ENCODE results near the gene FANCB.

FANCB gene

DNA sequence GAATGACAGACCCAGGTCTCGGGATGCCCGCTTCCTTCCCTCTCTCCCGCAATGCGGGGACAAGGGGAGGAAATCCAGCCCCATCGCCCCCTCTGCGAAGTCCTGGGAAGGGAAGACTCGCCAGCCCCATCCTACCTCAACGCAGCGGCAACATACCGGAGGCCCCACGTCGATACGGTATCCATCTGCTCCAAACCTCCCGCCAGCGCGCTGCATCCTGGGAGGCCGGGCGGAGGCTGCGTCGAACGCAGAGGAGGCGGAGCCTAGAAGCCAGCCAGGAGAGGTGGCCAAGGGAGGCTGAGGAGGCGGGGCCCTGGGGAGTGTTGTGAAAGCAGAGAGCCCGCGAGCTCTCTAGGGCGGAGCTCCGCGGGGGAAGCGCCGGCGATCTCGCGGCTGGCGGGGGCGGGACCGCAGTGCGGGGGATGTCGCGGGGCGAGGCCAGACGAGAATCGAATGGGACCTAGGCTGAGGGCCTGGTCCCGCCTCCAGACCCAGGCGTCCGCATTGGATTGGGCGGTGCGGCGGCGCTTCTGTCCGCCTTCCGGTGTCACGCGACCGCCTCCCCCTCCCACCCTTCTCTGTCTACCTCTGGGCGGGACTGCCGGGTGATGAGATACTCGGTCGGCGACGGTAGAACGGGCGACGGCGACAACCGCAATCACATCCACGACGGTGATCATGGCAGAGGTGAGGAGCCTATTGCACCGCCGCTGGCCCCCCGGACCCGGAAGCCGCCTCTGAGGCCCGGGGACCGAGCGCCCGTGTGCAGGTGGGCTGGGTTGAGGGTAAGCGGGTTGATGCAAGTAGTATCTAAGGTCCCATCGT, at the start of gene FANCB, which contains the start of gene MOSPD2:
Gene FANCB, minus strand, starts transcription at position 219 of the 825 bp plus-strand sequence. CDS start 7,559 bp downstream, outside the sequence.
Gene MOSPD2, plus strand, starts transcription at position 571 of the 825 bp plus-strand sequence. Its CDS starts 108 bp downstream, at position 679.
- DNase-seq (ENCODE audit: low spot score) = peak; percentile 90

DNA sequence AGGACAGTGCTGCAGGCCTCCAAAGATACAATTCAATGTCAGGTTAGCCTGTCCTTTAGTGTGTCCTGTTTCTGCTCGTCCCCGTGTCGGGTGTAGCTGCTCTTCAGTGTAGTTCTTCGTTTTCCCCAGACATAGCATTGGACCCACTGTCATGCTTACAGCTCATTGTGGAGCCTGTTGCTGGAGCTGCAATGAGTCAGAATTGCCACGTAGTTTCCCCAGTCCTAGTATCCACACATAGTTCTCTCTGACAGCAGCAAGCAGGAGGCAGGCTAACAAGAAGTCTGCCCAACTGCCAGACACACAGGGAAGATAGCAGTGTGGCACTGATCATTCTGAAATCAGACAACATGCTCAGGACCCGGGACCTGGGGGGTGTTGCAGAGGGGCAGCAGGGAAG, 49.6 kb upstream of the FANCB start:
- no peak for DNase-seq (ENCODE audit: low spot score)

DNA sequence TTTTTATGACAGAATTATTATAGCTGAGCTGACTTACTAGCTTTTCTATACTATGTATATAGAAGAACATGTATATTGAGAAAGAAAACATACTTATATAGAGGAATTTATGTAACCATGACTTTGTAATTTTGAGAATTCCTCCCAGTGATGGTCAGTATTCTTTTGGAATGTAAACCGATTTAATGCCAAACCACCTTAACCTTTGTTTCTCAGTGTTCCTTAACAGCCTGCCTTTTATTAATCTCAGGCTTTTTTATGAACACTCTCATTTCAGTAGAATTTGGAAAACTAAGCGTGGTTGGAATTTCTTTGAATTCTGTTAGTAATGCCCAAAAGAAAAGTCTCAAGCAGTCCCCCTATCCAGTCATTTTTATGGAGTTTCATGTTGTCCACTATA, 47.3 kb upstream of the FANCB start:
- no peak for DNase-seq (ENCODE audit: low spot score)

DNA sequence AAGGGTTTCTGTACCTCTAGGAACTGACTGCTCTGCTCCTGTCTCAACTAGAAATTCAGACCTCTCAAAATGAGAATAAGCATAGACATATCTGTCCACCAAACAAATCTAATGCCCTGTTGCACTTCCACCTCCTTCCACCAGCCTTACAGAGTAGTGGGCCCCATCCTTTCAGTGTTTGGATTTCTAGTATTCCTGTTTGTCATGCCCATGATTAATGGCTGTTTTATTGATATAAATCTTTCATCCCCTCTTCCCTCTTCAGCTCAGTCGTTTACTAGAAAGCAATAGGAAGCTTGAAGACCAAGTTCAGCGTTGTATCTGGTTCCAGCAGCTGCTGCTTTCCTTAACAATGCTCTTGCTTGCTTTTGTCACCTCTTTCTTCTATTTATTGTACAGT, 46.5 kb upstream of the FANCB start:
- no peak for DNase-seq (ENCODE audit: low spot score)

DNA sequence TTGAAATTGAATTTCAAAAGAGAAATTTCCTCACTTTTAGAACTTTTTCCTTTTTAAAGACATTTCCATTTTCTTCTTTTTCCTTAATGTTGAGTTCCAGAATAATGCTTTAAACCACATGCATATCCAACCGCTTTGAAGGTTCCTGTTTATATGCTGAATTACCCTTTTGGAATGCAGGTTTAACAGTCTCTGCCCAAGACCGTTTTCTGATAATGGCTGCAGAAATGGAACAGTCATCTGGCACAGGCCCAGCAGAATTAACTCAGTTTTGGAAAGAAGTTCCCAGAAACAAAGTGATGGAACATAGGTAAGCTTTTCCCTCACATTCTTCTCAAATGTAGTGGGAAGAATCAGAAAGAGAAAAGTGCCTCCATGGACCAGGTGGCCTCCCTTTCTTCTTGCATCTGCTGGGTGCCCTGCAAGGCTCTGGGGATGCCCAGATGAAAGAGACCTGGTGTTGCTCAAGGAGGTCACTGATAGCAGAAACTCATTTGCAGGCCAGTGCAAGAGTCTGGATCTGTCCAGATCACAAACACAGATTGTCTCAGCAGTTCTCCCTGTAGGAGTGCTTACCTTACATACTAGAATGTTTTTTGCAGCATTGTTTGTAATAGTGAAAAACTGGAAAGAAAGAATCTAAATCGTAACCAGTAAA, 43.3 kb upstream of the FANCB start:
- DNase-seq (ENCODE audit: low spot score) = no peak

DNA sequence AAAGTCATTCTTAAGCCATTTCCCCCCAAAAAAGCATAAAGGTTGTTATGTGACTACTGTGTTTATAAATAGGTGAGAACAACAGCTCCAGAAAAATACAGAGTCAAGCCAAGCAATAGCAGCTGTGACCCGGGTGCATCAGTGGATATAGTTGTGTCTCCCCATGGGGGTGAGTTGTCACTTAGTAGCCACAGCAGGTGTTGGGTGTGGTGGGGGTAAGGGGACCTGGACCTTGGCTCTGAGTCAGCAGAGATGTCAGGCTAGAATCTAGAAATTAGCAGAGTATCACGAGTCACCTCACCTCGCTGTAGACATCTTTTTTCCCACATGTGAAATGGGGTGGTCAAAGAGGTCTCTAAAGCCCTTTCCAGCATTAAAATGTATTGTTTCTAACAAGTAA, 42.7 kb upstream of the FANCB start:
- DNase-seq (ENCODE audit: low spot score) = no peak

DNA sequence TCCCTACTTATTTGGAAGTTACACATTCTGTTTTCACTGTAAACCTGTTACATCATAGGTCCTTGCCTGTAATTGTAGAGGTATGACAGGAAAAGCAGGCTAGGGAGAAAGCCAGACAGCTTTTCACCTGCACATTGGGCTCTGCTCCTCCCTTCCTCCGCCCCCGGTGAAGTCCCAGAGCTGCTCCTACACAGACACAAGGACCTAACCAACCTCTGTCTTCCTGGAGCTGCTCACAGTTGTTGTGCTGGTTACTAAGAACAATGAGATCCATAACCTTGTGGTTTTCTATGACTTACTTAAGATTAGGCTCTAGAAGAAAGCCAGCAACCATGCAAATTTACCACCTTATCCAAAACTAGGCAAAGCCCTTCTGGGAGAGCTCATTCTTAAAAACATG, 40.4 kb upstream of the FANCB start:
- no peak for DNase-seq (ENCODE audit: low spot score)

DNA sequence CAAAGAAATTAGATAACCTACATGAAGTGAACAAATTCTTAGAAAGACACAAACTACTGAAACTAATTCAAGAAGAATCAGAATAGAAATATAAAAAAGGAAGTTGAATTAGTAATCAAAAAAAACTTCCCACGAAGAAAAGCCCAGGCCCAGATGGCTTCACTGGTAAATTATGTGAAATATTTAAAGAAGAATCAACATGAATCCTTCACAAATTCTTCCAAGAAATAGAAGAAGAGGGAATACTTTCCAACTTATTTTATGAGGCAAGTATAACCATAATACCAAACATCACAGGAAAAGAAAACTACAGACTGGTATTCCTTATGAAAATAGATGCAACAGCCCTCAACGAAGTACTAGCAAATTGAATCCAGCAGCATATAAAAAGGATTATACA, 31.0 kb upstream of the FANCB start:
- DNase-seq (ENCODE audit: low spot score) = no peak

DNA sequence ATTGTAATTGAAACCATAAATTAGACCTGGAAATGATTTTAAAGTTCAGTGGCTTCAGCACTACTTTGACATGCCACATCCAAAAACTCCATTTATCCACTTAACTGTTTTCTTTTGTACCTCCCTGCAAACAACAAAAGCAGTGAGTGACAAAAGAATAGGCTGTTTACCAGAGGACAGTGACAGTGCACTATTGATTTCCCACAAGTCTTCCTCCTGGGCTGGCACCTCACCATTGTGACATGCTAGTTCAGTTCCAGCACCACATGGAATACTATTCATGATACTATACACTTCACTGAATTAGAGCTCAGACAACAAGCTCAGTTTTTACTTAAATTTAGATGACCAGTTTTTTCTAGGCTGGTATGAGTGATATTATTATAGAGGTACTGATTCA, 29.7 kb upstream of the FANCB start:
- DNase-seq (ENCODE audit: low spot score) = no peak

DNA sequence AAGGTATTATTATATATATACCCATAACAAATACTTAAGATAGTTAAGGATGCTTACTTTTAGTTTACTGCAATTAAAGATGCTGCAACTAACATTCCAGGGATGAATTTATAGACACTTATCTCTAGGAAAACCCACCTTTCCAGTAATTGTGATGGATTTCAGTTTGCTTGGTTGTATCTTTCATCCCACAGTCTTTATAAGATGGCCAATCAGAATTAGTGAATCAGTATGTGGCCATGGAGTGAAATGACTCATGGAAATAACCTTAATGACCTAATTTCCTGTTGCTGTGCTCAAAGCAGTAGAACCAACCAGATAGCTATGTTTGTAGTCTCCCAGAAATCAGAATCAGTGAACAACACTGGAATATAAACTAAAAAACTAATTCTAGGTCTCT, 26.7 kb upstream of the FANCB start:
- DNase-seq (ENCODE audit: low spot score) = no peak

DNA sequence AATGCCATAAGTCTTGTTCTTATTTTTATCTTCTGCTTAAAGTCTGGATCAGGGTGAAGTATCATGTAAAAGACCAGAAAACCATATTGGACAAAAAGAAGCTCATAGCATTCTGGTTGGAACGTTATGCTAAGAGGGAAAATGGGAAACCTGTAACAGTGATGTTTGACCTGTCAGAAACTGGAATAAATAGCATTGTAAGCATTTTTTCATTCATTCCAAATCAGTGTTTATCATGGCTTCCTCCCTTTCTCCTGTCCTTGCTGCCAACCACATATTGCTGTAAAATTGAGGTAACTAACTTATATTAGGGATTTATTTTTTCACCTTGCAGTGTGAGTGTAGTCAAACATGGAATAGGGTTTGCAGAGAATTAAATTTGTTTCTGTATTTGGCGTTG, 24.2 kb upstream of the FANCB start:
- no peak for DNase-seq (ENCODE audit: low spot score)

DNA sequence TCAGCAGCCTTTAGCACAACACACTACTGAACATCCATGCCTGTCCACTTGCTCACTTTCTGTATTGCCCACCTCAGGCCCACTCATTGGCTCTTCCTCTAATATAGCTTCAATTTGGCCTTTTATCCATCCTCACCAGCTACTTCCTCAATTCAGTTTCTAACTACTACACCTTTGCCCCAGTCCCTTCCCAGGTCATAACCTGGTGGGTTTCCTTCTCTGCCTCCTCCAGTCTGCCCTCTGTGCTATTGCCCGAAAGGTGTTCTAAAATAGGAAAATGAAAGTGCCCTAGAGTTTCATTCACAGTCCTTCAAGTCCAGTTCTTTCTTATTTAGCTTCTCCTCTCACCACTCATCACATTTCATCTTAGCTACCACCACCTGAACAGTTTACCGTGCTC, 23.4 kb upstream of the FANCB start:
- no peak for DNase-seq (ENCODE audit: low spot score)

DNA sequence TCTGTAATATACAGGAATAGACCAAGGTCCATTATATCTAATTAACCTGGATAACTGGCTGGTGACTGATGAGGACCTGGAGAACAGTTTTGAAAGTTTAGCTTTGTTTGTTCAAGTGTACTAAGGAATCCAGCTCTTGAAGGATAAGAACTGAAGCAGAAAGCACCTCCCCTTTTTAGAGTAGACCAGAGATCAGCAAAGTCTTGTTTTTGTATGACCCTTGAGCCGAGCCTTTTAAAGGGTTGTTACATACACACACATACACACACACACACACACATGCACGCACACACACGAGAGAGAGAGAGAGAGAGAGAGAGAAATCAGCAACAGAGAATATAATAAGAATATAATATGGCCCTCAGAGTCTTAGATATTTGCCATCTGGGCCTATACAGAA, 13.4 kb upstream of the FANCB start:
- no peak for DNase-seq (ENCODE audit: low spot score)

DNA sequence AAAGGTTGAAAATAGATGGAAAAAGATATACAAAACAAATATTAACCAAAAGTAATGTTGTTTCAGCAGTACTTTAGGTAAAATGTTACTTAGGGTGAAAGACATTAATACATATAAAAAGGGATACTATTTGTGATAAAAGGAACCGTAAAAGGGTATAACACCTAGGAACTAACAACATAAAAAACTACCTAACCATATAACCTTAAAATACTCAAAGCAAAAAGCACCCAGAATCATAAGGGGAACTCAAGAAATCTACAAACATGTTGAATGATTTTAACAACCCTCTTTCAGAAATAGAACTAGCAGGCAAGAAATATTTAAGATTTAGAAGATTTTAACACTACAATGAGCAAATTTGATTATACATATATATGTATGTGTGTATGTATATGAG, 11.8 kb upstream of the FANCB start:
- no peak for DNase-seq (ENCODE audit: low spot score)

DNA sequence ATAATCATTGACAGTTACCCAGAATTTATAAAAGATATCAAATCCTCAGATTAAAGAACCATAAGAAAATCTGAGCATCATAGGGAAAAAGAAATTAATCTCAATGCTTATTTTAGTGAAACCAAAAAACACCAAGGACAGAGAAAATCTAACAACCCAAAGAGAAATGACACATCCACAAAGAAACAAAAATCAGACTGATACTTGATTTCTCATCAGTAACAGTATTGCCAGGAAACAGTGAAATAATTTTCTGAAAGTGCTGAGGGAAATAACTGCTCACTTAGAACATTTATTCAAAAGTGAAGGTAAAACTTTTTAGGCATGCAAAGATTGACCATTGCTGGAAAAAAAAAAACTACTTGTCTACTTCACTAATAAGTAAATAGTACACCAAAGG, 11.0 kb upstream of the FANCB start:
- no peak for DNase-seq (ENCODE audit: low spot score)

DNA sequence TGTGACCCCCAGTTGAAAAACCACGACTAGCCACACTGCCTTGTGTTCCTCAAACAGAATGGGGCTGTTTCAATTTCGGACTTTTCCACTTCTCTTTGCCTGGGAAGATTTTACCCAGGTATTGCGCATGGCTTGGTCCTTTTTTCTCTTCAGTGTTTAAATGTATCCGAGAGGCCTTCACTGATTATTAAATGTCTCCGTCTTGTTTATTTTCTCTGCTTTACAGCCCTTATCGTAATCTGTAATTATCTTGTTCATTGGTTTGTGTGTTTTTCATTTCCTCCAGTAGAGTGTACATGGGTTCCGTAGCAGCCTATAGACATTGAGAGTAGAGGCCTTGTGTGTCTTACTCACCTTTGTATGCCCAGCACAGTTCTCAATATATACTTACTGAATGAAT, 2.8 kb upstream of the FANCB start:
- no peak for DNase-seq (ENCODE audit: low spot score)

DNA sequence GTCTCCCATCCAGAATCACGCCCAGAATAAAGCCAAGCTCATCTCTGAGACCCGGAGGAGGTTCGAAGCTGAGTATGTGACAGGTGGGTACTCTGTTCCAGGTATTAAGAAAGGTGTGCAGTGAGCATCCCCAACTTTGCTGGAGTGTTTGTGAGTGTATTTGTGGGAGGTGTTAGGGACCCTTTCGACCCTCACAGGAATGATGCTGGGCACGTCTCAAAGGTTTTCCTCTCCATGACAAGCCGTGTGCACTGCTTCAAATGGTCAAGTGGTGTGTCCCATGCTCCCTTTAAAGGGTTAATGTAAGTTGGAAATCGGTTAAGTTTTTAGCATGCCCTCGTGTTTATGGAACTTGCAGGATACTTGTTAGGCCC, 794 bp upstream of the FANCB start:
- no peak for DNase-seq (ENCODE audit: low spot score)

DNA sequence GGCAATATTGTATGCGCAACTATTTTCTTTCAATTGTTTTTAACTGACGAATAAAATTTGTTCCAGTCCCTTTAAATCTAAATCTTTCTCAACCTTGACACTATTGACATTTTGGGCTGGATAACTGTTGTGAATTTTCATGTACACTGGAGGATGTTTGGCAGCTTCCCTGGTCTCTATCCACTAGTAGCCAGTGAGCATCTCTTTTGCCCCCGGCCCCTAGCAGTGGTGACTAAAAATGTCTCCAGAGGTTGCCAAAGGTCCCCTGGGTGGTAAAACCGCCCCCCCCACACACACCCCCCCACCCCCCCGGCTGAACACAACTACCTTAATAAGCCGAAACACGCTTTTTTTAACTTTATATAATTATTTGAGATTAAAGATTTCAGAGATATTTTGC, 514 bp downstream of the FANCB start:
- DNase-seq (ENCODE audit: low spot score) = no peak

DNA sequence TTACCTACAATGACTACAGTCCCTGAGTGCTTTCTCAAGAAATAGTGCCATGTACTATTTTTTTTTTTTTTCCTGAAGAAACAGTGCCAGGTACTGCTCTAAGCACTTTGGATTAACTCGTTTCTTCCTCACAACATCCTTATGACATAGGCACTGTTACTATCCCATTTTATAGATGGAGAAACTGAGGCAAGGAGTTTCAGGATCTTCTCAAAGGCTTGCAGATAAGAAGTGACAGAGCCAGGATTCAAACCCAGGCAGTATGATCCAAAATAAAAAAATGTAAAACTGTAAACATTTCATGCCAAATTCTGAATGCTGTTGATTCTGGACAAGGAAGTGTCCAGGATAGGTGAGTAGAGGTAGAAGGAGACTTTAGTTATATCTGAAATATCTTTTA, 1.1 kb downstream of the FANCB start:
- DNase-seq (ENCODE audit: low spot score) = no peak

DNA sequence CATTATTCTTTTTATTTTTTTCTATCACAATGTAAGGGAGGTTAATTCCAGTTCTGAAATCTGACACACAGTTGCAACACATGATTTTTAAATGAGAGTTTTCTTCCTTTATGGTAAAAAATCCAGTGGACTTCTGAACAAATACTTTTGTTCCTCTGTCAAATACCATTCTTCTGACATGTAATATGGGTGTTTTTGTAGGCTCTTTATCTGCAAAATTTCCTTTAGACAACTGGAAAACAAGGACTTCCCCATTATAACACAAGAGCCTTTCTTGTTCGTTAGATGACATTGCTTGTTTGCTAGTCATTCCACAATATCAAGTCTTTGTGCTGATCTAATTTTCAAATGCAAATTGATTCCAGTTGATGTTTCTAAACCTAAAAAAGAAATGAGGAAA, 7.7 kb downstream of the FANCB start:
- no peak for DNase-seq (ENCODE audit: low spot score)

DNA sequence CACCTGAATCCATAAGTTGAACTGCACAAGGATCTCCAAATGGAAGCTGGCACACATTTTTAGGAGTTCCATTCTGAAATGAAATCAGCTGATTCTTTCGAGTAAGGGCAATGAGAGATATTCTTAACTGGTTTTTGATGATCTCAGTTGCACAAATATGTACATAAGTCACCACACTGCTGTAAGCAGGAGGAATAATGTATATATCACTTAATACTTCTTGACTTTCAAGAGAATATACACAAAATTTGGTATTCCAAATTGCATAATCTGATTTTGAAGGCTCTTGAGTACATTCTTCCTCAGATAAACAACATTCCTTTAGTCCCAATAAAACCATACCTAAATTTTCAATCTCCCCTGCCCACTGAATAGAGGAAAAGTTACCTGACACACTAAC, 8.2 kb downstream of the FANCB start:
- DNase-seq (ENCODE audit: low spot score) = no peak

DNA sequence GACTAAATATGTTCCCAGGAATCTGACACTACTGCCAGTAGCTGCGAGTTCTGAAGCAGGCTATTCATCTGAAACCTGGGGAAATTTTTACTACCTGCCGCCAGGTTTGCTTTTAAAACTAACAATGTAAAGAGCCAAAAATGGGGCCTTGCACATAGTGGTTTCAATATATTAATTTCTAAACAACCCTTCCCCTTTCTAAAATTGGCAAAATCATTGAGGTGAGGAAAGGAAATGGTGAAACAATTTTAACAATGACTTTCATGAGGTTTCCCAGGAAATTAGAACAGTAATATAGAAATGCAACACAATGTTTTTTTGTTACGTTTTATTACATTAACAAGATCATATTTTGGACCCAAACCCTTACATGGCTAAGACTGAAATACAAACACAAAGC, 21.3 kb downstream of the FANCB start:
- no peak for DNase-seq (ENCODE audit: low spot score)

DNA sequence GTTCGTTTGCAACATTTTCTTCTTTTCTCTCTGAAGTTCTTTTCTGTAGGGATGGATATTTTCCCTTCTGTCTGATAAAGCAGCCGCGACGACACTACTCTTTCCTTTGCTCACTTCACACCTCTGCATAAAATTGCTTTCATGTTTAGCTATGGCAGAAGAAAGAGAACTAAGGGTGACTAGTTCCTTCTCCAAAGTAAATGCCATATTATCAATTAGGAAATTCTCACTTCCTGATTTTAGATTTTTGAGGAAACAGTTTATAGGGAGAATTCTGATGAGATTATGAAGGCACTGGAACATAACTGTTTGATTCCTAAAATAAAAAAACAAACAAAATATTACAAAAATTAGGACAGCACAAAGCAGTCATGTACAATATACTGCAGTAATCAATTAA, 29.2 kb downstream of the FANCB start:
- DNase-seq (ENCODE audit: low spot score) = no peak

DNA sequence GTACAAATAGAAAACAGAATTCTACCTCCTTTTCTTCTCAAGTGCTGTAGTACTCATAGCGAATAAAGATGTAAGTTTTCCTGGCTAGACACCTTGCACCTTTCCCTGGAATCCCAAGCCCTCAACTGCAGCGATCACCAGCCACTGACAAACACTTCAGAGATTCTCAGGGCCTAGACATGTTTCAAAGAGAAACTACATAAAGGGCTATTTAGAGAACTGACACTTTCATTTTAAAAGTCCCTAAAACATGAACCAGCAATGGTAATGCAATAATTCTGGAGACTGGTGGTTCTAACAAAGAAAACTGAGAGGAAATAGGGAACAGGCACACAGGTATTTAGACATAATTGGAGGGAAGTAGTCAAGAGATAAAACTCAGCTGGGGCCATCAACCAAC, 35.7 kb downstream of the FANCB start:
- DNase-seq (ENCODE audit: low spot score) = no peak

All from D341Med (cell line).